NK-92 (cell line): ENCODE results near the gene SPEM2.
"Not testable (repeated sequence)": the region's sequence is repeated elsewhere in the genome, so short reads cannot be mapped to it uniquely, and the experiment has no call there.

ENCODE experiments used
- DNase-seq: peaks from one replicate; lab custom pipeline; 2025; ENCODE audit not compliant: unreplicated experiment; lab: John Stamatoyannopoulos, UW

The SPEM2 gene

GRCh38 chr17:7468804-7469389, 43.5 kb downstream of the SPEM2 start:
- DNase-seq: no peak

GRCh38 chr17:7469843-7470242, 44.4 kb downstream of the SPEM2 start:
- not testable (repeated sequence) for DNase-seq

GRCh38 chr17:7470457-7470973, 45.1 kb downstream of the SPEM2 start:
- DNase-seq: not testable (repeated sequence)

- DNase-seq: no peak
Measured at GRCh38 chr17:7471729-7472128, 46.3 kb downstream of the SPEM2 start.

- not testable (repeated sequence) for DNase-seq
Measured at GRCh38 chr17:7474767-7475166, 49.4 kb downstream of the SPEM2 start.

GRCh38 chr17:7475764-7476422, 50.5 kb downstream of the SPEM2 start:
- DNase-seq: no peak

GRCh38 chr17:7476494-7476893, 51.1 kb downstream of the SPEM2 start:
- no peak for DNase-seq

- no peak for DNase-seq
Measured at GRCh38 chr17:7476951-7477350, 51.5 kb downstream of the SPEM2 start.
